HEK293T (cell line): ENCODE measurements around the gene ADGRL3.
"Not testable (repeated sequence)": the region's sequence is repeated elsewhere in the genome, so short reads cannot be mapped to it uniquely, and the experiment has no call there.

Experiments
- ARNT ChIP-seq: fragments of 450-650 bp; IDR thresholded peaks from 2 replicates; pipeline ENCODE4 v1.6.1; 2017; ENCODE audit warnings: mild to moderate bottlenecking
- BHLHE40 ChIP-seq: fragments of 450-650 bp; IDR thresholded peaks from 2 replicates; pipeline ENCODE4 v1.6.1; 2016; ENCODE audit warnings: mild to moderate bottlenecking, moderate library complexity, borderline replicate concordance
- CTBP1 ChIP-seq: fragments of 450-650 bp; IDR thresholded peaks from 2 replicates; pipeline ENCODE4 v1.6.1; 2016; ENCODE audit warnings: borderline replicate concordance
- FOXA1 ChIP-seq: fragments of 450-650 bp; IDR thresholded peaks from 2 replicates; pipeline ENCODE4 v1.6.1; 2016; ENCODE audit warnings: mild to moderate bottlenecking
- FOXK2 ChIP-seq: fragments of 450-650 bp; IDR thresholded peaks from 2 replicates; pipeline ENCODE4 v1.6.1; 2016; ENCODE audit warnings: mild to moderate bottlenecking
- FOXM1 ChIP-seq: fragments of 450-650 bp; IDR thresholded peaks from 2 replicates; pipeline ENCODE4 v1.6.1; 2017; ENCODE audit warnings: mild to moderate bottlenecking, borderline replicate concordance
- HDGF ChIP-seq: fragments of 450-650 bp; IDR thresholded peaks from 2 replicates; pipeline ENCODE4 v1.6.1; 2017; ENCODE audit warnings: antibody characterized with exemption, borderline replicate concordance
- LEF1 ChIP-seq: fragments of 450-650 bp; IDR thresholded peaks from 2 replicates; pipeline ENCODE4 v1.6.1; 2017; ENCODE audit warnings: mild to moderate bottlenecking, borderline replicate concordance
- NFRKB ChIP-seq: fragments of 450-650 bp; IDR thresholded peaks from 2 replicates; pipeline ENCODE4 v1.6.1; 2016; ENCODE audit warnings: mild to moderate bottlenecking, moderate library complexity
- SP1 ChIP-seq: fragments of 450-650 bp; IDR thresholded peaks from 2 replicates; pipeline ENCODE4 v1.6.1; 2017
- SUZ12 ChIP-seq: fragments of 450-650 bp; IDR thresholded peaks from 2 replicates; pipeline ENCODE4 v1.6.1; 2016; ENCODE audit warnings: mild to moderate bottlenecking
- TARDBP ChIP-seq: fragments of 450-650 bp; IDR thresholded peaks from 2 replicates; pipeline ENCODE4 v1.6.1; 2016
- ZNF384 ChIP-seq: fragments of 450-650 bp; IDR thresholded peaks from 2 replicates; pipeline ENCODE4 v1.6.1; 2016
- TF ChIP-seq, protein P1 (sequence below): fragments of 450-650 bp; IDR thresholded peaks from 2 replicates; pipeline ENCODE4 v1.6.1; 2016

DNA sequence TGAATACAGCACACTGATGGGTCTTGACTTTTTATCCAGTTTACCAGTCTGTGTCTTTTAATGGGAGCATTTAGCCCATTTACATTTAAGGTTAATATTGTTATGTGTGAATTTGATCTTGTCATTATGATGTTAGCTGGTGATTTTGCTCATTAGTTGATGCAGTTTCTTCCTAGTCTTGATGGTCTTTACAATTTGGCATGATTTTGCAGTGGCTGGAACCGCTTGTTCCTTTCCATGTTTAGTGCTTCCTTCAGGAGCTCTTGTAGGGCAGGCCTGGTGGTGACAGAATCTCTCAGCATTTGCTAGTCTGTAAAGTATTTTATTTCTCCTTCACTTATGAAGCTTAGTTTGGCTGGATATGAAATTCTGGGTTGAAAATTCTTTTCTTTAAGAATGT lies 558.5 kb downstream of the ADGRL3 start:
- TF ChIP-seq CTBP1, SUZ12, ZNF384, LEF1, NFRKB, FOXA1, FOXM1, FOXK2, ARNT, TARDBP, BHLHE40, SP1, HDGF: not testable (repeated sequence)
- TF ChIP-seq, protein P1, sequence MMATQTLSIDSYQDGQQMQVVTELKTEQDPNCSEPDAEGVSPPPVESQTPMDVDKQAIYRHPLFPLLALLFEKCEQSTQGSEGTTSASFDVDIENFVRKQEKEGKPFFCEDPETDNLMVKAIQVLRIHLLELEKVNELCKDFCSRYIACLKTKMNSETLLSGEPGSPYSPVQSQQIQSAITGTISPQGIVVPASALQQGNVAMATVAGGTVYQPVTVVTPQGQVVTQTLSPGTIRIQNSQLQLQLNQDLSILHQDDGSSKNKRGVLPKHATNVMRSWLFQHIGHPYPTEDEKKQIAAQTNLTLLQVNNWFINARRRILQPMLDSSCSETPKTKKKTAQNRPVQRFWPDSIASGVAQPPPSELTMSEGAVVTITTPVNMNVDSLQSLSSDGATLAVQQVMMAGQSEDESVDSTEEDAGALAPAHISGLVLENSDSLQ: not testable (repeated sequence)
